Gastrocnemius medialis (tissue), 4 donors: ENCODE results near the gene FAM78A. TPM values are rescaled to one million over a fixed set of nuclear protein-coding genes. Genes with fewer than 3 reads are reported as not detected.

ENCODE experiments used
- ATAC-seq, 2 donors: fragments of 150-250 bp; one replicate each; pipeline ENCODE4 v1.9.1; 2016
- DNase-seq, 2 donors: peaks; one replicate each; pipeline ENCODE4 v3.0.0-alpha.2; 2019
- H3K27ac ChIP-seq, 4 donors: fragments of 200-600 bp; sonication (generic); 1 replicate in 1 of 4; 2 replicates in 3 of 4; pipeline ENCODE4 v1.5.1; 2016 to 2018; ENCODE audit warnings: mild to moderate bottlenecking in 2 of 4, moderate library complexity in 1 of 4
- H3K27me3 ChIP-seq, 3 donors: fragments of 200-600 bp; sonication (generic) in 2 of 3; 1 replicate in 1 of 3; 2 replicates in 2 of 3; pipeline versions ENCODE4 v1.5.1 to v1.6.0; 2016 to 2019; ENCODE audit warnings: mild to moderate bottlenecking in 1 of 3, moderate library complexity in 1 of 3
- H3K36me3 ChIP-seq, 2 donors: fragments of 200-600 bp; sonication (generic) in 1 of 2; one replicate each; pipeline ENCODE4 v1.5.1; 2017 to 2018
- H3K4me1 ChIP-seq, 2 donors: fragments of 200-600 bp; sonication (generic) in 1 of 2; one replicate each; pipeline ENCODE4 v1.5.1; 2016 to 2017; ENCODE audit warnings: mild to moderate bottlenecking in 2 of 2
- H3K4me3 ChIP-seq, 4 donors: fragments of 200-600 bp; sonication (generic) in 3 of 4; 1 replicate in 1 of 4; 2 replicates in 3 of 4; pipeline ENCODE4 v1.5.1; 2016 to 2019; ENCODE audit warnings: mild to moderate bottlenecking in 2 of 4
- H3K9me3 ChIP-seq, 3 donors: fragments of 200-600 bp; sonication (generic) in 2 of 3; 1 replicate in 1 of 3; 2 replicates in 2 of 3; pipeline ENCODE4 v1.5.1; 2016 to 2019
- POLR2A ChIP-seq, 2 donors: fragments of 450-650 bp; IDR thresholded peaks; one replicate each; pipeline ENCODE4 v1.6.1; 2017; ENCODE audit warnings: antibody characterized with exemption in 2 of 2, mild to moderate bottlenecking in 2 of 2, moderate library complexity in 2 of 2
- in situ Hi-C, 4 donors: fragments of 200-750 bp; cut with MboI; loops; one replicate each; pipeline versions ENCODE4 v1.15.0 to v1.8.0; 2017; ENCODE audit warnings: low sequenced_read_pairs in 4 of 4
- intact Hi-C: fragments of 100-400 bp; cut with DNase I; formaldehyde crosslinking; loops from one replicate; pipeline ENCODE4 v1.15.1; 2023; ENCODE audit warnings: low total_unique reads
- total RNA-seq, 4 donors: library from RNA; depleted of rRNA; stranded (reverse); fragments of >200 nt; gene quantifications; one replicate each; pipeline versions ENCODE4 v1.1.0 to v1.2.3, GENCODE V29; 2016
- TF ChIP-seq, protein P1 (sequence below), 5 experiments: fragments of 450-650 bp in 3 of 5; fragments of 200-600 bp in 2 of 5; sonication (generic) in 2 of 5; IDR thresholded peaks in 4 of 5; conservative IDR thresholded peaks in 1 of 5; 1 replicate in 4 of 5; 2 replicates in 1 of 5; pipeline ENCODE4 v1.5.1; 2016 to 2019; ENCODE audit warnings: antibody characterized with exemption in 5 of 5, mild to moderate bottlenecking in 3 of 5, moderate library complexity in 3 of 5

The FAM78A gene
- total RNA-seq, 4 donors from 2014 or later = 3.6 to 16.0 (median 10.1) TPM

DNA sequence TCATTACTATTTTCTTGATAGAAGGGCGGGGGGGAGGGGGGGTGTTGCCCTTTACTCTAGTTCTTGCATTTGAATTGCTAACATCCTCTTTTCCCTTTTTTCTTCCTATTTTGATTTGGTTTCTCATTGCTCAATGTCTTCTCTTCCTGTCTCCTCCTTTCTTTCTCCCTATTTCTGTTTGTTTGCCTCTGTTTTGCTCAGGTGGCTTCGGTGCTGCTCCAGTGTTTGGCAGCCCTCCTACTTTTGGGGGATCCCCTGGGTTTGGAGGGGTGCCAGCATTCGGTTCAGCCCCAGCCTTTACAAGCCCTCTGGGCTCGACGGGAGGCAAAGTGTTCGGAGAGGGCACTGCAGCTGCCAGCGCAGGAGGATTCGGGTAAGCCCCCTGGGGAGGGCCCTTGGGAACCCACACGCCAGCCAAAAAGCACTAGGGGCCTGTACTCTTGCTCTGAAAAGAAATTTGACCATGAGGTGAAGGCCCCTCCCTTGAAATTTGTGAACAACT is 48.3 kb downstream of the FAM78A start:
- no peaks in the 10 kb centered on the region for H3K9me3 ChIP-seq
- peaks cover 4 to 10% of the 10 kb centered on the region in 2 donors for H3K4me1 ChIP-seq
- TF ChIP-seq, protein P1, sequence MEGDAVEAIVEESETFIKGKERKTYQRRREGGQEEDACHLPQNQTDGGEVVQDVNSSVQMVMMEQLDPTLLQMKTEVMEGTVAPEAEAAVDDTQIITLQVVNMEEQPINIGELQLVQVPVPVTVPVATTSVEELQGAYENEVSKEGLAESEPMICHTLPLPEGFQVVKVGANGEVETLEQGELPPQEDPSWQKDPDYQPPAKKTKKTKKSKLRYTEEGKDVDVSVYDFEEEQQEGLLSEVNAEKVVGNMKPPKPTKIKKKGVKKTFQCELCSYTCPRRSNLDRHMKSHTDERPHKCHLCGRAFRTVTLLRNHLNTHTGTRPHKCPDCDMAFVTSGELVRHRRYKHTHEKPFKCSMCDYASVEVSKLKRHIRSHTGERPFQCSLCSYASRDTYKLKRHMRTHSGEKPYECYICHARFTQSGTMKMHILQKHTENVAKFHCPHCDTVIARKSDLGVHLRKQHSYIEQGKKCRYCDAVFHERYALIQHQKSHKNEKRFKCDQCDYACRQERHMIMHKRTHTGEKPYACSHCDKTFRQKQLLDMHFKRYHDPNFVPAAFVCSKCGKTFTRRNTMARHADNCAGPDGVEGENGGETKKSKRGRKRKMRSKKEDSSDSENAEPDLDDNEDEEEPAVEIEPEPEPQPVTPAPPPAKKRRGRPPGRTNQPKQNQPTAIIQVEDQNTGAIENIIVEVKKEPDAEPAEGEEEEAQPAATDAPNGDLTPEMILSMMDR (IDR thresholded peaks at IDR 0.05 in 4 of 5, conservative IDR thresholded peaks at IDR 0.05 in 1 of 5) = no peak
- no peak for TF ChIP-seq POLR2A (IDR thresholded peaks at IDR 0.05)
- H3K27ac ChIP-seq = no peak overlapping the region
- peak overlapping the region in 1 of 4 donors; percentile 10 for H3K4me3 ChIP-seq
- ATAC-seq (no peak), DNase-seq (no peak)
- H3K36me3 ChIP-seq = peaks cover 0 to 53% of the 10 kb centered on the region in 2 donors
- intact Hi-C loops (no loop called here), in situ Hi-C loops (no loop called here)
- H3K27me3 ChIP-seq = no peaks in the 10 kb centered on the region

DNA sequence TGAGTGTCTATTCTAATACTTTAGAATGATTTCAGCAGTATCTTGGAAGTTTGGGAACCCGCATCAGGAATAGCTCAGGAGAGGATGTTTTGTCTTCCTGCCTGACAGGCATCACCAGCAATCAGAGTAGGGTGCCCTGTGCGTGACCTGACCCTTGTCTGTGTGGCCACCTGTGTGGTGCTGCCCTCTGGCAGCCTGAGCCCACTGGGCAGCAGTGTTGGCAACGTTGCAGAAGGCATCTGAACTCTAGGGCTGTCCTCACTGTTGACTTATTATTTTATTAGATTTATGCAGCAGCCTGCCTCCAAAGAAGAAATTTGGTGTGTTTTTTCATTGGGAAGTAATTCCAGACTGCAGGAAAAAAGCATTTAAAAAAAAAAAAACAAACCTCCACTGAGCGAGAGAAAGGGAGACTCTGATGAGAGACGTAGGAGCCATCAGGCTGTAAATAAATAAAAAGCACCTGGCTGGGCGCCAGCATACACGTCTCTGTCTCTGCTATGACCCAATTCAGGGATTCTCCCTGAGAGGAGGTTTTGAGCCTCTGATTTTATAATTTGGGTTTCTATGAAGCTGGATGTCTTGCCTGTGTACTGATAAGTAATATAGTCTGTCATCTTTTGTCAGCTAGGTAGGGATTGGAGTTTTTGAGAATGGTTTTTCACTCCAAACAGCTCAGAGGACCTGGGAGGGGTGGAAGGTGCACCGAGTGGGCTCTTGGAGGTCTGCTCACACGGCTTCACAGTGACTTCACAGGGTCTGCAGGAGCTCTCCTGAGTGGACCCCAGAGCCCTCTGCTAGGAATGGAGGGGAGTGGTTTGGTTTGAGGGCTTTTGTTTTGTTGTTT is 49.0 kb downstream of the FAM78A start:
- Histone ChIP-seq H3K27ac (no peak overlapping the region), H3K9me3 (no peaks in the 10 kb centered on the region), H3K36me3 (peaks cover 0 to 50% of the 10 kb centered on the region in 2 donors), H3K4me1 (peaks cover 4 to 10% of the 10 kb centered on the region in 2 donors), H3K27me3 (no peaks in the 10 kb centered on the region), H3K4me3 (no peak overlapping the region)
- TF ChIP-seq POLR2A (IDR thresholded peaks at IDR 0.05) = no peak
- TF ChIP-seq, protein P1 (IDR thresholded peaks at IDR 0.05 in 4 of 5, conservative IDR thresholded peaks at IDR 0.05 in 1 of 5) = no peak
- intact Hi-C loops (no loop called here), in situ Hi-C loops (no loop called here)
- DNase-seq (no peak), ATAC-seq (no peak)

DNA sequence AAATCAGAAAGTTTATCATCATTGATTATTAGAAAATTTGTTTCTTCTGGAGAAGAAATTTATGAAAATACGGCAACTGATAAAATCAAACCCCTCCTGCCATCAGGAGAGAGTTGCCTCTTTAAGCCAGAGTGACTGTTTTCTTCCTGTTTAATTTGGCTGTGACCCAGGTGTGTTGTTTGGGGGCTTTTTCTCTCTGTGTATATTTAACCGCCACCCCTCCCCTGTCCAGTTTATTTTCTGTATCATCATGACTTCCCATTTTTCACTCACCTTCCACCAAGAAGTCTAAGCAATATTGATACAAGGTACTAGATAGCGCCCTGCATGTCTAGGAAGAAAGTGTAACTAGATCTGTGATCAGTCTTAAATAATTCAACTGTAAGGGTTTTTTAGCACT is 50.1 kb downstream of the FAM78A start:
- ATAC-seq (no peak), DNase-seq (no peak)
- Histone ChIP-seq H3K36me3 (peaks cover 0 to 39% of the 10 kb centered on the region in 2 donors), H3K9me3 (no peaks in the 10 kb centered on the region), H3K4me3 (no peak overlapping the region), H3K27ac (no peak overlapping the region), H3K4me1 (peaks cover 4 to 10% of the 10 kb centered on the region in 2 donors), H3K27me3 (no peaks in the 10 kb centered on the region)
- in situ Hi-C loops (no loop called here), intact Hi-C loops (no loop called here)
- TF ChIP-seq POLR2A (IDR thresholded peaks at IDR 0.05) = no peak
- TF ChIP-seq, protein P1 (IDR thresholded peaks at IDR 0.05 in 4 of 5, conservative IDR thresholded peaks at IDR 0.05 in 1 of 5) = no peak

DNA sequence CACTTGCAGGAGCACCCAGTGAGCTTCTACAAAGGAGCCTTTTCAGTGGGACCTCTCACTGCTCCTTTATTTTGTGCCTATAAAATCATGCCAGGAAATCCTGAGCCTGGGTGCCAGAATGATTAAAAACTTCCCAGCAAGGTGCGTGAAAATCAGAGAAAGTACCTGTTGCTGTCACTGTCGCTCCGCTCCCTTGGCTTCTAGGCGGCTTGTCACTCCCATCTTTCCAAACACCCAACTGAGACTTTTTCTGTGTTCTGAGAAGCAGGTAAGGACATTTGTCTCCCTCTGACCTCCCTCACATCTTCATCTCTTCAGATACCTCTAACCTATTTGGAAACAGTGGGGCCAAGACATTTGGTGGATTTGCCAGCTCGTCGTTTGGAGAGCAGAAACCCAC is 53.9 kb downstream of the FAM78A start:
- ATAC-seq (no peak), DNase-seq (no peak)
- H3K9me3 ChIP-seq = no peaks in the 10 kb centered on the region
- H3K4me3 ChIP-seq = no peak overlapping the region
- intact Hi-C loops (no loop called here), in situ Hi-C loops (no loop called here)
- H3K4me1 ChIP-seq = peaks cover under 1 to 8% of the 10 kb centered on the region in 2 donors
- no peak overlapping the region for H3K27ac ChIP-seq
- H3K36me3 ChIP-seq = peaks cover 0 to 14% of the 10 kb centered on the region in 2 donors
- TF ChIP-seq, protein P1 (IDR thresholded peaks at IDR 0.05 in 4 of 5, conservative IDR thresholded peaks at IDR 0.05 in 1 of 5) = no peak
- TF ChIP-seq POLR2A (IDR thresholded peaks at IDR 0.05) = no peak
- H3K27me3 ChIP-seq = no peaks in the 10 kb centered on the region
